H1 (cell line): Measurements from ENCODE around the gene CAPN11. TPM values are rescaled to one million over a fixed set of nuclear protein-coding genes. Genes with fewer than 3 reads are reported as not detected.

Source experiments
- FOSL1 ChIP-seq: IDR thresholded peaks from 2 replicates; pipeline ENCODE4 v1.6.1; 2011; ENCODE audit warnings: mild to moderate bottlenecking, low read depth, low read length, moderate library complexity; ENCODE audit not compliant: insufficient read depth
- JUN ChIP-seq: IDR thresholded peaks from 2 replicates; pipeline ENCODE4 v1.6.1; 2011; ENCODE audit warnings: low read depth, mild to moderate bottlenecking, improper control_type of control experiment, low read length
- KDM1A ChIP-seq: fragments of 200-600, 300-600 bp; sonication (generic); IDR thresholded peaks from 2 replicates; pipeline ENCODE4 v1.7.1; 2016; ENCODE audit warnings: mild to moderate bottlenecking, low read length, borderline replicate concordance
- POU5F1 ChIP-seq: IDR thresholded peaks from 2 replicates; pipeline ENCODE4 v1.6.1; 2011; ENCODE audit warnings: low read depth, mild to moderate bottlenecking, low read length, moderate library complexity
- RXRA ChIP-seq: IDR thresholded peaks from 2 replicates; pipeline ENCODE4 v1.6.1; 2011; ENCODE audit warnings: low read depth, mild to moderate bottlenecking, low read length, moderate library complexity; ENCODE audit not compliant: insufficient read depth
- SUZ12 ChIP-seq: fragments of 200-600 bp; sonication (generic); IDR thresholded peaks from 2 replicates; pipeline ENCODE4 v1.6.1; 2012; ENCODE audit warnings: mild to moderate bottlenecking, inconsistent platforms, low read length, moderate library complexity, mixed read lengths
- USF2 ChIP-seq: IDR thresholded peaks from 2 replicates; pipeline ENCODE4 v1.6.1; 2011; ENCODE audit warnings: low read length, improper control_type of control experiment
- YY1 ChIP-seq: IDR thresholded peaks from 2 replicates; pipeline ENCODE4 v1.6.1; 2011; ENCODE audit warnings: low read depth, mild to moderate bottlenecking, low read length
- polyA plus RNA-seq, 7 experiments: library from polyadenylated mRNA; depleted of rRNA in 3 of 7; stranded (reverse) in 5 of 7; unstranded in 2 of 7; fragments of >200 nt in 5 of 7; fragments of 200-250 nt in 2 of 7; gene quantifications; 1 replicate in 5 of 7; 2 replicates in 1 of 7; 4 replicates in 1 of 7; pipeline versions ENCODE4 v1.2.1 to v1.2.3, GENCODE V29; 2011 to 2013; ENCODE audit warnings: missing spikeins in 2 of 7, mixed read lengths in 2 of 7
- total RNA-seq: library from RNA; stranded (reverse); fragmentation: NEBNext Ultra II Directional; extraction: Animal tissue kit (Norgen Biotek cat#: 25700); gene quantifications from 2 replicates; pipeline ENCODE4 v1.2.1, GENCODE V29; 2021

CAPN11 gene
- total and polyA plus RNA-seq, 2 of the 8 experiments (the other 6 are each of a cell fraction or from before 2014, with no cell fraction given), result 0.95 to 0.97 TPM

DNA sequence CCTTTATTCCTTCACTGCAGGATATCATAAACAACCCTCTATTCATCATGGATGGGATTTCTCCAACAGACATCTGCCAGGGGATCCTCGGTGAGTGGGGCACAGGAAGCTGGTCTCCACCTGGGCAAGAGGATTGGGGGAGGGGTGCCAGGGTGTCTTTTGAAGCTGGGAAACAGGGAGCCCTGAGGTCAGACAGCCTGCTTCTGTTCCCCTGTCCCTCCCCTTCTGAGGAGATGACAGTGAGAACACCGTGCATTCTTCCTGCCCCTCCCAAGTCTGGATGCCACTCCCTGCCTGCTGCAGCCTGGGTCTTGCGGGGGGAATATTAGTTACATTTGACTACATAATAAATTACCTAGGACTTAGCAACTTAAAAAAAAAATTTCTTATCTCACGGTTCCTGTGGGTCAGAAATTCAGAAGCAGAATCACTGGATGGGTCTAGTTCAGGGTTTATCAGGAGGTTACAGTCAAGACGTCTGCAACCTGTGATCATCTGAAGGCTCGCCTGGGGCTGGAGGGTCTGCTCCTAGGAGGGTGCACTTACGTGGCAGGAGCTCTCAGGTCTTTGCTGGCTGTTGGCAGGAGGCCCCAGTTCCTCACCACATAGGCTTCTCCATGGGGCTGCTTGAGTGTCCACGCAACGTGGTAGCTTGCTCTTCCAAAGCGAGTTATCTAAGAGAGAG lies 11.4 kb downstream of the CAPN11 start (continued):
- TF ChIP-seq USF2 (no peak), JUN (no peak), SUZ12 (no peak), POU5F1 (no peak), KDM1A (no peak), RXRA (no peak), YY1 (no peak), FOSL1 (no peak)
